A673 (cell line): Measurements from ENCODE around the gene PACSIN2.

Experiments used
- CTCF ChIP-seq: fragments of 300-800, 200-600 bp; sonication (generic); conservative IDR thresholded peaks from 2 replicates; pipeline ENCODE4 v1.5.1; 2017; ENCODE audit warnings: low read depth, mild to moderate bottlenecking, antibody characterized with exemption, low read length, moderate library complexity, mixed read lengths
- EZH2 ChIP-seq: fragments of 200-600 bp; sonication (generic); IDR thresholded peaks from 2 replicates; pipeline ENCODE4 v1.6.1; 2017; ENCODE audit warnings: borderline replicate concordance, low read depth, mild to moderate bottlenecking, mixed read lengths, antibody characterized with exemption, low read length; ENCODE audit not compliant: poor library complexity, severe bottlenecking

GRCh38 chr22:43035250-43035649, 20.3 kb upstream of the PACSIN2 start:
- TF ChIP-seq CTCF (no peak), EZH2 (no peak)
